ENCODE measurements around the gene LRIT1. TPM values are rescaled to one million over a fixed set of nuclear protein-coding genes. Genes with fewer than 3 reads are reported as not detected.

Gene LRIT1
- total RNA-seq, 2 donors from 2014 or later: not detected

GRCh38 chr10:84261236-84261915 lies 20.0 kb upstream of the LRIT1 start:
- Mint-ChIP-seq H3K4me1 (peaks cover 13% of the 10 kb centered on the region), H3K36me3 (ENCODE audit: low read depth) (no peaks in the 10 kb centered on the region), H3K27me3 (peaks cover 39% of the 10 kb centered on the region), H3K4me3 (no peak overlapping the region), H3K9me3 (no peaks in the 10 kb centered on the region), H3K27ac (no peak overlapping the region)
- no peak for ATAC-seq (replicated peaks)

GRCh38 chr10:84258034-84258695 lies 16.8 kb upstream of the LRIT1 start:
- ATAC-seq (replicated peaks): no peak
- no peak overlapping the region for H3K4me3 Mint-ChIP-seq
- peaks cover 30% of the 10 kb centered on the region for H3K27me3 Mint-ChIP-seq
- no peaks in the 10 kb centered on the region for H3K9me3 Mint-ChIP-seq
- peaks cover 8% of the 10 kb centered on the region for H3K4me1 Mint-ChIP-seq
- H3K36me3 Mint-ChIP-seq (ENCODE audit: low read depth): no peaks in the 10 kb centered on the region
- no peak overlapping the region for H3K27ac Mint-ChIP-seq

GRCh38 chr10:84257343-84258020 lies 16.1 kb upstream of the LRIT1 start:
- Mint-ChIP-seq H3K27ac (no peak overlapping the region), H3K27me3 (peaks cover 24% of the 10 kb centered on the region), H3K4me3 (peak overlapping the region; percentile 39), H3K9me3 (no peaks in the 10 kb centered on the region), H3K4me1 (peaks cover 8% of the 10 kb centered on the region), H3K36me3 (ENCODE audit: low read depth) (no peaks in the 10 kb centered on the region)
- ATAC-seq (replicated peaks): peak; percentile 23

- no peaks in the 10 kb centered on the region for H3K36me3 Mint-ChIP-seq (ENCODE audit: low read depth)
- no peak overlapping the region for H3K27ac Mint-ChIP-seq
- peak; percentile 70 for ATAC-seq (replicated peaks)
- peaks cover 20% of the 10 kb centered on the region for H3K27me3 Mint-ChIP-seq
- peaks cover 8% of the 10 kb centered on the region for H3K4me1 Mint-ChIP-seq
- H3K9me3 Mint-ChIP-seq: no peaks in the 10 kb centered on the region
- H3K4me3 Mint-ChIP-seq: peak overlapping the region; percentile 39
Measured at GRCh38 chr10:84256510-84257342, 15.4 kb upstream of the LRIT1 start.

GRCh38 chr10:84254552-84255478 lies 13.5 kb upstream of the LRIT1 start:
- Mint-ChIP-seq H3K27ac (no peak overlapping the region), H3K4me1 (peaks cover 8% of the 10 kb centered on the region), H3K27me3 (peaks cover 19% of the 10 kb centered on the region), H3K4me3 (no peak overlapping the region), H3K9me3 (no peaks in the 10 kb centered on the region), H3K36me3 (ENCODE audit: low read depth) (no peaks in the 10 kb centered on the region)
- ATAC-seq (replicated peaks): no peak

- no peak overlapping the region for H3K4me3 Mint-ChIP-seq
- ATAC-seq (replicated peaks): no peak
- H3K9me3 Mint-ChIP-seq: no peaks in the 10 kb centered on the region
- no peak overlapping the region for H3K27ac Mint-ChIP-seq
- H3K4me1 Mint-ChIP-seq: no peaks in the 10 kb centered on the region
- H3K36me3 Mint-ChIP-seq (ENCODE audit: low read depth): no peaks in the 10 kb centered on the region
- H3K27me3 Mint-ChIP-seq: peaks cover 6% of the 10 kb centered on the region
Measured at GRCh38 chr10:84248794-84249193, 7.4 kb upstream of the LRIT1 start.

- H3K9me3 Mint-ChIP-seq: no peaks in the 10 kb centered on the region
- ATAC-seq (replicated peaks): no peak
- no peaks in the 10 kb centered on the region for H3K4me1 Mint-ChIP-seq
- H3K27me3 Mint-ChIP-seq: peaks cover 6% of the 10 kb centered on the region
- no peak overlapping the region for H3K4me3 Mint-ChIP-seq
- no peak overlapping the region for H3K27ac Mint-ChIP-seq
- H3K36me3 Mint-ChIP-seq (ENCODE audit: low read depth): no peaks in the 10 kb centered on the region
Measured at GRCh38 chr10:84247496-84247895, 6.2 kb upstream of the LRIT1 start.

- ATAC-seq (replicated peaks): no peak
- no peaks in the 10 kb centered on the region for H3K4me1 Mint-ChIP-seq
- H3K9me3 Mint-ChIP-seq: no peaks in the 10 kb centered on the region
- no peaks in the 10 kb centered on the region for H3K27me3 Mint-ChIP-seq
- no peak within 1 kb of the TSS for H3K27ac Mint-ChIP-seq
- H3K4me3 Mint-ChIP-seq: no peak within 1 kb of the TSS
- H3K36me3 Mint-ChIP-seq (ENCODE audit: low read depth): no peaks in the 10 kb centered on the region
Measured at GRCh38 chr10:84244651-84245270, 3.4 kb upstream of the LRIT1 start, which contains the start of gene RGR. Gene RGR (plus strand): TSS chr10:84245053. CDS start chr10:84245091, 38 bp downstream.

- H3K27ac Mint-ChIP-seq: no peak overlapping the region
- H3K4me1 Mint-ChIP-seq: no peaks in the 10 kb centered on the region
- no peaks in the 10 kb centered on the region for H3K9me3 Mint-ChIP-seq
- H3K27me3 Mint-ChIP-seq: no peaks in the 10 kb centered on the region
- H3K4me3 Mint-ChIP-seq: no peak overlapping the region
- H3K36me3 Mint-ChIP-seq (ENCODE audit: low read depth): no peaks in the 10 kb centered on the region
- no peak for ATAC-seq (replicated peaks)
Measured at GRCh38 chr10:84243759-84244158, 2.4 kb upstream of the LRIT1 start.

GRCh38 chr10:84238909-84239308 lies 2.4 kb downstream of the LRIT1 start:
- H3K4me3 Mint-ChIP-seq: no peak overlapping the region
- peaks cover 13% of the 10 kb centered on the region for H3K27me3 Mint-ChIP-seq
- H3K36me3 Mint-ChIP-seq (ENCODE audit: low read depth): no peaks in the 10 kb centered on the region
- H3K4me1 Mint-ChIP-seq: no peaks in the 10 kb centered on the region
- H3K9me3 Mint-ChIP-seq: no peaks in the 10 kb centered on the region
- ATAC-seq (replicated peaks): no peak
- no peak overlapping the region for H3K27ac Mint-ChIP-seq

GRCh38 chr10:84237199-84238051 lies 3.9 kb downstream of the LRIT1 start:
- no peak for ATAC-seq (replicated peaks)
- H3K9me3 Mint-ChIP-seq: no peaks in the 10 kb centered on the region
- H3K36me3 Mint-ChIP-seq (ENCODE audit: low read depth): no peaks in the 10 kb centered on the region
- H3K4me1 Mint-ChIP-seq: no peaks in the 10 kb centered on the region
- no peak overlapping the region for H3K4me3 Mint-ChIP-seq
- H3K27me3 Mint-ChIP-seq: peaks cover 13% of the 10 kb centered on the region
- no peak overlapping the region for H3K27ac Mint-ChIP-seq

- H3K27me3 Mint-ChIP-seq: peaks cover 13% of the 10 kb centered on the region
- no peak overlapping the region for H3K4me3 Mint-ChIP-seq
- no peaks in the 10 kb centered on the region for H3K9me3 Mint-ChIP-seq
- no peak for ATAC-seq (replicated peaks)
- H3K4me1 Mint-ChIP-seq: no peaks in the 10 kb centered on the region
- no peaks in the 10 kb centered on the region for H3K36me3 Mint-ChIP-seq (ENCODE audit: low read depth)
- H3K27ac Mint-ChIP-seq: no peak overlapping the region
Measured at GRCh38 chr10:84236807-84237198, 4.5 kb downstream of the LRIT1 start.
